ENCODE data around the gene CDH4. TPM values are rescaled to one million over a fixed set of nuclear protein-coding genes. Genes with fewer than 3 reads are reported as not detected.

Gene CDH4
- total RNA-seq, 1 donor from 2014 or later = 39.7 TPM

DNA sequence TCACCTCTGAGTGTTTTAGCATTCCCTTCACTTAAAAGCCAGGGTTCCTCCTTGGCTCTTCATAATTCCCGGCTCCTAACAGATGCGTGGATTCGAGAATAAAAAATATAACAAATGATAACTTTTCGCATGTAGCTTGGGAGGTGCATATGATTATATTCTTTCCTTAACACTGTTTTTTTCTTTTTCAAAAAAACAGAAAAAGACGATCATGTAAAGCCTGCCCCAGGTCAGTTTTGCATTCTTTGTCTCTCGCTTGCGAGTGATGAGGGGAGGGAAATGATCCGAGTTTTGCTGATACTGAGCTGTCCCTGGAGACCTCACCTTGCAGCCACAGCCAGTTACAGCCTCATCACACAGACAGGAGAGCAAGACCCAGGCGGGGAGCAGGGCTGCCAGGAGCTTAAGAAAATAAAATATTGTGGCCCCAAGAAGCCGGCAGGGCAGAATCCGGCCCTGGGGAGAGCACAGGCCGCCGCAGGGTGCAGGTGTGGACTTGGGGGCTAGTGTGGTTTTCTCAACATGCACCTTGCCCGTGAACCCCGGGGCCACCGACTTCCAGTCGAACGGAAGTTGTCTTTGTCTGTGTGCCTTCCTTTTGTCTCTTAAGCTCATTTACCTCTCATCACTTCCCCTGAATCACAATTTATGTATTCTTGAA is 511.8 kb downstream of the CDH4 start:
- H3K27me3 ChIP-seq (ENCODE audit: control insufficient read depth, insufficient read depth, low read length) = no peaks in the 10 kb centered on the region
- no peak for DNase-seq (ENCODE audit: low read depth)
- H3K36me3 ChIP-seq (ENCODE audit: control insufficient read depth, insufficient read depth, low read length) = no peaks in the 10 kb centered on the region
- TF ChIP-seq, protein P1, sequence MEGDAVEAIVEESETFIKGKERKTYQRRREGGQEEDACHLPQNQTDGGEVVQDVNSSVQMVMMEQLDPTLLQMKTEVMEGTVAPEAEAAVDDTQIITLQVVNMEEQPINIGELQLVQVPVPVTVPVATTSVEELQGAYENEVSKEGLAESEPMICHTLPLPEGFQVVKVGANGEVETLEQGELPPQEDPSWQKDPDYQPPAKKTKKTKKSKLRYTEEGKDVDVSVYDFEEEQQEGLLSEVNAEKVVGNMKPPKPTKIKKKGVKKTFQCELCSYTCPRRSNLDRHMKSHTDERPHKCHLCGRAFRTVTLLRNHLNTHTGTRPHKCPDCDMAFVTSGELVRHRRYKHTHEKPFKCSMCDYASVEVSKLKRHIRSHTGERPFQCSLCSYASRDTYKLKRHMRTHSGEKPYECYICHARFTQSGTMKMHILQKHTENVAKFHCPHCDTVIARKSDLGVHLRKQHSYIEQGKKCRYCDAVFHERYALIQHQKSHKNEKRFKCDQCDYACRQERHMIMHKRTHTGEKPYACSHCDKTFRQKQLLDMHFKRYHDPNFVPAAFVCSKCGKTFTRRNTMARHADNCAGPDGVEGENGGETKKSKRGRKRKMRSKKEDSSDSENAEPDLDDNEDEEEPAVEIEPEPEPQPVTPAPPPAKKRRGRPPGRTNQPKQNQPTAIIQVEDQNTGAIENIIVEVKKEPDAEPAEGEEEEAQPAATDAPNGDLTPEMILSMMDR (IDR thresholded peaks at IDR 0.05; ENCODE audit: insufficient read depth, low read length, poor library complexity, severe bottlenecking) = no peak
- H3K4me3 ChIP-seq (ENCODE audit: low read depth, low read length) = no peak overlapping the region

DNA sequence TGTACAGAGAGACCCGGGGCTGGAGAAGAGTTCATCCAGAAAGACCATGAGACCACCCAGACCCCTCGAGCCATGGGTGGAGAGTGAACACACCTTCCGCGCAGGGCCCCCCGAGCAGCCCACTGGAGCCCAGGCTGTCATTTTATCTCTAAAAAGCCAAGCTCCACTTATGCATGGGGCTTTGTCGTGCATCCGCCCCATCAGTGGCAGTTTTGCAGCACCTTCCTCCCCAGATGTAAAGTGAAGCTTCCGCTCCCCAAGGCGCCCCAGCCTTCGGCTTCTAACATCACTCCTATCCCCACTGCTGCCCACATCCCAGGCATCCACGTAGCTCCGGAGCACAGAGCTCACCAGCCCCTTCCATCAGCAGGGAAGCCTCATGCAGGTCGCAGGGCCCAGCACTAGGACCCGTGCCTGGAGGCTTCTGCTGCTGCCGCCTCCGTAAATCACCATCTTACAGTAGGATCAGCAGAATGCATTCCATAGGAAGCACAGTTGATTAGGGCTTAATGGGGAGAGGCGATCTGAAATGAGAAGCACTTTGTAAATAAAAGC is 512.5 kb downstream of the CDH4 start:
- Histone ChIP-seq H3K27me3 (ENCODE audit: control insufficient read depth, insufficient read depth, low read length) (no peaks in the 10 kb centered on the region), H3K36me3 (ENCODE audit: control insufficient read depth, insufficient read depth, low read length) (no peaks in the 10 kb centered on the region), H3K4me3 (ENCODE audit: low read depth, low read length) (no peak overlapping the region)
- DNase-seq (ENCODE audit: low read depth) = no peak
- TF ChIP-seq, protein P1 (IDR thresholded peaks at IDR 0.05; ENCODE audit: insufficient read depth, low read length, poor library complexity, severe bottlenecking) = no peak

DNA sequence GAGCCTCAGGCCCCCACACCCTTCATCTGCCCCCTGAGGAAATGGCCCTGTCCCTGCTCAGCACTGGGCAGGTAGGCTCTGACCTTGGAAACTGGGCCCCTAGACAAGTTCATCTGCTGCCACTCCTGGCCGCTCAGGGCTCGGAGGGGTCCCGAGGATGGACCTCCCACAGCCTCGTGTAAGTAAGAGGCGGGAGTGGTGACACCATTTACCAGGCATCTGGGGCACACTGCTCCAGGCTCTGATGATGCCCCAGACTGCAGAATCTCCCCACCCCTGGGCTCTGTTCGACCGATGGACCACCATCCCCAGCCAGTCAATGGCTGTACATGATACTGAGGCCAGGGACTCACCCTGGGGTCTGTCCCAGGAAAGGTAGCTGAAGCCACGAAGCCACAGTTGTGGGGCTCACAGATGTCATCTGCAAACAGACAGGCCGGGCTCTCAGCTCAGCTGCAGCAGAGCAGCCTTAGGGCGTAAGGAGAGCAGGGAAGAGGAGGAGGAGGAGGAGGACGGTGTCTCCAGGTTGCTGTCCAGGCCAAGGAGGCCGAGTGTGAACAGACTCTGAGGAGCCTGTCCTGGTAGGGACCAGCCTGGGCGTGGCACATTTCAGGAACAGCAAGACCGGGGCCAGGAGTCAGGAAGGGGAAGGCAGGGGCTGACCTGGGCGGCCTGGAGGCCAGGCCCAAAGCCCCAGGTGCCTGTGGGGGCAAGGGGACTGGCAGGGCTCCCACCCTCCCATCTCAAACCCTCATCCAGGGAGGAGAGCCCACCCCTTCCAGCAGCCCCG is 513.2 kb downstream of the CDH4 start:
- DNase-seq (ENCODE audit: low read depth) = no peak
- Histone ChIP-seq H3K27me3 (ENCODE audit: control insufficient read depth, insufficient read depth, low read length) (no peaks in the 10 kb centered on the region), H3K4me3 (ENCODE audit: low read depth, low read length) (no peak overlapping the region), H3K36me3 (ENCODE audit: control insufficient read depth, insufficient read depth, low read length) (no peaks in the 10 kb centered on the region)
- TF ChIP-seq, protein P1 (IDR thresholded peaks at IDR 0.05; ENCODE audit: insufficient read depth, low read length, poor library complexity, severe bottlenecking) = no peak

DNA sequence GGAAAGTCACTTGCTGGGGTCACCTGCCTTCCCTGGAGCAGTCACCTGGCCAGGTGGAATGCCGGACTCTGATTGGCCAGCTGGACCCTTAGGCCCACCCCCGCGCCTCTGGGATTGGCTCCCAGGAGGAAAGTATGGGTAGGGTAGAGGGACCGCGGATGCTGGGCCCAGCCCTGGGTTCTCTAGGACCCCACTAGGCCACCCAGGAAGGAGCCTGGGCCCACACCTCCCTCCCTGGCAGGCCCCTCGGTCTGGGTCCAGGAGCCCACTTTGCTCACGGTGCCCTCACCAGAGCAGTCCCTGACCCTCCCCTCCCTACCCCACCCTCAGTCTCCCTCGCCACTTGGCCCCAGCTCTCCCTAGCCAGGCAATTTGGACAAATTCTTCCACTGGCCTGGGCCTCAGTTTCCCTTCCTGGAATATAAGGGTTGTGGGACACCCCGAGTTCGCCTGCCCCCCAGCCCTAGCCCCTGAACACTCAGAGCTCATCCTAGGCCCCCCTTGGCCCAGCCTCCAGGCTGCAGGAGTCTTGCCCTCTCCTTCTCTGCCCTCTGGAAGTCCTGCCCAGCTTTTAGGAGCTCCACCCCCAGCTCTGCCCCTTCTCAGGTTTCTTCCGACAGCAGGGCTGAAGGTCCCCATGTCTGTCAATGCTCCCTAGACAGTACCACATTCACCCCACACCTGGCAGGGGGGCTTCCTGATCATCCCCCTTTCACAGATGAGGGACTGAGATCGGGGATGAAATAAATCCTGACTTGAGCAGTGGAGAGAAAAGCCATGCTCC is 514.0 kb downstream of the CDH4 start:
- no peaks in the 10 kb centered on the region for H3K36me3 ChIP-seq (ENCODE audit: control insufficient read depth, insufficient read depth, low read length)
- TF ChIP-seq, protein P1 (IDR thresholded peaks at IDR 0.05; ENCODE audit: insufficient read depth, low read length, poor library complexity, severe bottlenecking) = no peak
- DNase-seq (ENCODE audit: low read depth) = no peak
- H3K27me3 ChIP-seq (ENCODE audit: control insufficient read depth, insufficient read depth, low read length) = no peaks in the 10 kb centered on the region
- H3K4me3 ChIP-seq (ENCODE audit: low read depth, low read length) = no peak overlapping the region

DNA sequence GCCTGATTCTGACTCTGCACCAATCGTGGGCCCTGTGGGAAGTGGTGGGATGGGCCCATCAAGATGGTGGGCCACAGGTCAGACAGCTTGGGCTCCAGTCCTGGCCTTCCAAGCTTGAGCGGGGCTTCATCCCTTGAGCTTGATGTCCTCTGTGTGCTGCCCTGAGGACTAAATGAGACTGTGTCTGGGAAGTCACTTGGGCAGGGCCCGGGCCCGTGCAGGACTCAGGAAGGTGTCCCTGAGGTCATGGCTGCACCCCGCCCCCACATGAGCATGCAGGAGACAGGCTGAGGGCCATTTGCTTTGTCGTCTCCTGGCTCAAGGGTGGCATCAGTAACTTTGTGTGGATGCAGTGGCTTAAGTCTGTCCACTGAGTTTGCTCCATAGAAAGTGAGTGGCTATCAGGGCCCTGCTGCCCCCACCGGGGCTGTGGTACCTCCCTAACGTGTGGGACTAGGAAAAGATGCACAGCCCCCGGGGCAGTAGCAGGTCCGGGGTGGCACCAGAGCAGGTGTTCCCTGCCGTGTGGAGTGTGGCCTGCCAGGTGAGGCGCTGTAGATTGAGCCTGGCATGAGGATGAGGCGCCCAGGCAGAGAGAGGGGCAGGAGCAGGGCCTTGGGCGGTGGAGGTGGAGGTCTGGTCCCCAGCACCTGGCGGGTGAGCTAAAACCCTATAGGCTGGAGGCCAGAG is 515.0 kb downstream of the CDH4 start:
- no peak for DNase-seq (ENCODE audit: low read depth)

More for the DNA sequence above, 515.0 kb downstream of the CDH4 start:
- Histone ChIP-seq H3K4me3 (ENCODE audit: low read depth, low read length) (no peak overlapping the region), H3K36me3 (ENCODE audit: control insufficient read depth, insufficient read depth, low read length) (no peaks in the 10 kb centered on the region), H3K27me3 (ENCODE audit: control insufficient read depth, insufficient read depth, low read length) (no peaks in the 10 kb centered on the region)
- TF ChIP-seq, protein P1 (IDR thresholded peaks at IDR 0.05; ENCODE audit: insufficient read depth, low read length, poor library complexity, severe bottlenecking) = no peak
